ENCODE data around the gene CDH23.

CDH23 gene

DNA sequence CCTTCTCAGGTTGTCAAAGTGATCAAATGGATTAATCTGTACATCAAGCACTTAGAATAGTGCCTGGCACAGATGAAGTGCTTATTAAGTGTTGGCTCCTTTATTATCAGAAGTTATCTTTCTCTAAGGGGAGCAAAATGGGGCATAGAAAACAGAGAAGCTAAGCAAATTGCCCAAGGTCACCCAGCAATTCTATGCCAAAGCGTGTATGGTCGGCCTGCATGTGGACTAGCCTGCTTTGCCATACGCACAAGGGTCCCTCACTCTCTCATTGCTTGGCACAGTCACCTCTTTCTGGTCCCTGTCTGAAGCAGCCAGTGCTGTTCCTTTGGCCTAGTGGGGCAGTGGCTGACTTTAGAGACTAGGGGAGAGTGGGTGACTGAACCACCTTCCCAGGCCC is 45.3 kb downstream of the CDH23 start:
- H3K27me3 ChIP-seq (ENCODE audit: control insufficient read depth, low read length) = no peaks in the 10 kb centered on the region
- no peak overlapping the region for H3K4me2 ChIP-seq (ENCODE audit: low read length)
- no peaks in the 10 kb centered on the region for H4K20me1 ChIP-seq (ENCODE audit: control insufficient read depth, insufficient read depth, low read depth, low read length)
- H3K9me3 ChIP-seq (ENCODE audit: control insufficient read depth, insufficient read depth, low read length) = no peaks in the 10 kb centered on the region
- no peaks in the 10 kb centered on the region for H3K9me2 ChIP-seq (replicated peaks; ENCODE audit: control insufficient read depth, low read length)
- H3K27ac ChIP-seq (ENCODE audit: low read depth, low read length) = no peak overlapping the region
- no peaks in the 10 kb centered on the region for H3F3A ChIP-seq (ENCODE audit: control insufficient read depth, insufficient read depth)
- TF ChIP-seq, protein P1, sequence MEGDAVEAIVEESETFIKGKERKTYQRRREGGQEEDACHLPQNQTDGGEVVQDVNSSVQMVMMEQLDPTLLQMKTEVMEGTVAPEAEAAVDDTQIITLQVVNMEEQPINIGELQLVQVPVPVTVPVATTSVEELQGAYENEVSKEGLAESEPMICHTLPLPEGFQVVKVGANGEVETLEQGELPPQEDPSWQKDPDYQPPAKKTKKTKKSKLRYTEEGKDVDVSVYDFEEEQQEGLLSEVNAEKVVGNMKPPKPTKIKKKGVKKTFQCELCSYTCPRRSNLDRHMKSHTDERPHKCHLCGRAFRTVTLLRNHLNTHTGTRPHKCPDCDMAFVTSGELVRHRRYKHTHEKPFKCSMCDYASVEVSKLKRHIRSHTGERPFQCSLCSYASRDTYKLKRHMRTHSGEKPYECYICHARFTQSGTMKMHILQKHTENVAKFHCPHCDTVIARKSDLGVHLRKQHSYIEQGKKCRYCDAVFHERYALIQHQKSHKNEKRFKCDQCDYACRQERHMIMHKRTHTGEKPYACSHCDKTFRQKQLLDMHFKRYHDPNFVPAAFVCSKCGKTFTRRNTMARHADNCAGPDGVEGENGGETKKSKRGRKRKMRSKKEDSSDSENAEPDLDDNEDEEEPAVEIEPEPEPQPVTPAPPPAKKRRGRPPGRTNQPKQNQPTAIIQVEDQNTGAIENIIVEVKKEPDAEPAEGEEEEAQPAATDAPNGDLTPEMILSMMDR (IDR thresholded peaks at IDR 0.05; ENCODE audit: low read depth, low read length, poor library complexity, severe bottlenecking) = no peak
- no peak for TF ChIP-seq EZH2phosphoT487 (IDR thresholded peaks at IDR 0.05; ENCODE audit: borderline replicate concordance, low read length)
- no peaks in the 10 kb centered on the region for H3K4me1 ChIP-seq (ENCODE audit: control insufficient read depth, low read length)
- H3K4me3 ChIP-seq (ENCODE audit: low read length) = no peak overlapping the region
- H3K79me2 ChIP-seq (ENCODE audit: control insufficient read depth, low read length) = no peaks in the 10 kb centered on the region
- no peaks in the 10 kb centered on the region for H3K36me3 ChIP-seq (ENCODE audit: control insufficient read depth, low read length)

DNA sequence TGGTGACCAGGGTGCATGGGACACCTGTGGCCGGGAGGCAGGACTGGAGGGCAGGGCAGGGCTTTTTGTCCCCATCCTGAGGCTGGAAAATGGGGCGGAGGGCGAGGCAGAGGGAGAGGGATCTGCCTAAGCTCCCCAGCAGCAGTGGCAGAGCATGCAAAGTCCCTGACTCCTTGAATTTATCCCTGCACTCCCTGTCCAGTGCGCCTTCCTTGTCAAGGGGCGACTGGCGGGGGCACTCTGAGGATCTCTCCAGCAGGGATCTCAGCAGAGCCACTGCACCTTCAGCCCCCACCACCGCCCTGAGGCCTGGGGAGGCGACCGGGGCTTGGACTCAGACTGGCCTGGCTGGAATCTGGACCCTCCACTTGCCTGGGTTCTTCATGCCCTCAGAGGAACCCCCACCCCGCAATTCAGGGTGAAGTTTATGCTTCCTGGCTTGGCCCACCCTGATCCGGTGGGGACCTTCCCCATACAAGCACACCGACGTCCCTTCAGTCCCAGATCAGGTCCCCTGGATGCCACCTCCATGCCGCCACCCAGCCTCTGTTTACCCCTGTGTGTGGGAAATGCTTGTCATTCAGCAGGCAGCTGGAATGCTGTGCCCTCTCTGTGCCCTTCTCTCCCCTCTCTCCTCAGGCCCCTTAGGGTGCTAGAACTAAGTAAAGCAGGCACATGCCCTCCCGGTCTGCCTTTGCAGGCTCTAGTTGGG is 46.3 kb downstream of the CDH23 start:
- Histone ChIP-seq H3K9me3 (ENCODE audit: control insufficient read depth, insufficient read depth, low read length) (no peaks in the 10 kb centered on the region), H3K4me1 (ENCODE audit: control insufficient read depth, low read length) (no peaks in the 10 kb centered on the region), H3K9me2 (replicated peaks; ENCODE audit: control insufficient read depth, low read length) (no peaks in the 10 kb centered on the region), H3F3A (ENCODE audit: control insufficient read depth, insufficient read depth) (no peaks in the 10 kb centered on the region), H3K4me3 (ENCODE audit: low read length) (no peak overlapping the region), H3K27ac (ENCODE audit: low read depth, low read length) (no peak overlapping the region), H3K79me2 (ENCODE audit: control insufficient read depth, low read length) (no peaks in the 10 kb centered on the region), H4K20me1 (ENCODE audit: control insufficient read depth, insufficient read depth, low read depth, low read length) (no peaks in the 10 kb centered on the region), H3K4me2 (ENCODE audit: low read length) (no peak overlapping the region), H3K27me3 (ENCODE audit: control insufficient read depth, low read length) (no peaks in the 10 kb centered on the region), H3K36me3 (ENCODE audit: control insufficient read depth, low read length) (no peaks in the 10 kb centered on the region)
- TF ChIP-seq EZH2phosphoT487 (IDR thresholded peaks at IDR 0.05; ENCODE audit: borderline replicate concordance, low read length) = no peak
- TF ChIP-seq, protein P1 (IDR thresholded peaks at IDR 0.05; ENCODE audit: low read depth, low read length, poor library complexity, severe bottlenecking) = no peak

DNA sequence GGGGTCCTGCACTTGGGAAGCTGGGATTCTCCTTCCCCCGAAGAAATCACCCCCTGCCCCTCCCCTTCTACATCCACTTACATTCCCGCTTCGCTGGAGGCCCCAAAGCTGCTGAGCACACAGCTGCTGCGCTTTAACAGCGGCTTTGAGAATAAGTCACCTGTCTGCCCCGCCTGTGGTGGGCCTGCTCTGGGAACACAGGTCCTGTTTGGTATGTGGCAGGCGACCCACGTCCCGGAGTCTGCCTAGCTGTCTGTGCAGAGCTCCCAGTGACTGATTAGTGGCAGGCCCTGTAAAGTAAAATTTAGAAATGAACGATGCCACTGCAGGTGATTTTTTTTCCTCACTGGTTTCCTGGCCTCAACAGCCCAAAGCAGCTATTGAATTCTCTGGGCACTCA is 47.0 kb downstream of the CDH23 start:
- Histone ChIP-seq H3K27ac (ENCODE audit: low read depth, low read length) (no peak overlapping the region), H3K4me1 (ENCODE audit: control insufficient read depth, low read length) (no peaks in the 10 kb centered on the region), H4K20me1 (ENCODE audit: control insufficient read depth, insufficient read depth, low read depth, low read length) (no peaks in the 10 kb centered on the region), H3K9me3 (ENCODE audit: control insufficient read depth, insufficient read depth, low read length) (no peaks in the 10 kb centered on the region), H3K79me2 (ENCODE audit: control insufficient read depth, low read length) (no peaks in the 10 kb centered on the region), H3K27me3 (ENCODE audit: control insufficient read depth, low read length) (no peaks in the 10 kb centered on the region), H3K9me2 (replicated peaks; ENCODE audit: control insufficient read depth, low read length) (no peaks in the 10 kb centered on the region), H3F3A (ENCODE audit: control insufficient read depth, insufficient read depth) (no peaks in the 10 kb centered on the region), H3K4me2 (ENCODE audit: low read length) (no peak overlapping the region), H3K36me3 (ENCODE audit: control insufficient read depth, low read length) (no peaks in the 10 kb centered on the region), H3K4me3 (ENCODE audit: low read length) (no peak overlapping the region)
- no peak for TF ChIP-seq EZH2phosphoT487 (IDR thresholded peaks at IDR 0.05; ENCODE audit: borderline replicate concordance, low read length)
- TF ChIP-seq, protein P1 (IDR thresholded peaks at IDR 0.05; ENCODE audit: low read depth, low read length, poor library complexity, severe bottlenecking) = no peak
